Activated CD4-positive, alpha-beta T cell treated with anti-CD3 and anti-CD28 coated beads, Interleukin-10, Interleukin-2, amounts not matched to agents 100 ng/mL and 50 ng/mL, durations not matched to agents 16 hours and 8 hours (primary cell): Measurements from ENCODE around the gene SEC31B.

Experiments
- DNase-seq: peaks from one replicate; pipeline ENCODE4 v3.0.0-alpha.2; 2020

Gene SEC31B

GRCh38 chr10:100496567-100496966 lies 23.1 kb downstream of the SEC31B start:
- DNase-seq = no peak

GRCh38 chr10:100490531-100490930 lies 29.1 kb downstream of the SEC31B start:
- no peak for DNase-seq

- DNase-seq = no peak
Measured at GRCh38 chr10:100489396-100489795, 30.3 kb downstream of the SEC31B start.

- no peak for DNase-seq
Measured at GRCh38 chr10:100487529-100487928, 32.1 kb downstream of the SEC31B start.

- no peak for DNase-seq
Measured at GRCh38 chr10:100485801-100486495, 33.7 kb downstream of the SEC31B start.

GRCh38 chr10:100485366-100485765 lies 34.3 kb downstream of the SEC31B start:
- DNase-seq = no peak

GRCh38 chr10:100483876-100484666 lies 35.6 kb downstream of the SEC31B start:
- no peak for DNase-seq

GRCh38 chr10:100482834-100483185 lies 36.9 kb downstream of the SEC31B start:
- DNase-seq = no peak

GRCh38 chr10:100482181-100482833 lies 37.4 kb downstream of the SEC31B start:
- peak; percentile 75 for DNase-seq

GRCh38 chr10:100481462-100482081 lies 38.1 kb downstream of the SEC31B start:
- DNase-seq = peak; percentile 93

- DNase-seq = no peak
Measured at GRCh38 chr10:100480002-100480401, 39.7 kb downstream of the SEC31B start.

- DNase-seq = no peak
Measured at GRCh38 chr10:100479037-100479436, 40.6 kb downstream of the SEC31B start.

- DNase-seq = no peak
Measured at GRCh38 chr10:100477970-100478369, 41.7 kb downstream of the SEC31B start.

- no peak for DNase-seq
Measured at GRCh38 chr10:100470367-100470766, 49.3 kb downstream of the SEC31B start.

GRCh38 chr10:100469756-100470155 lies 49.9 kb downstream of the SEC31B start:
- DNase-seq = no peak

- no peak for DNase-seq
Measured at GRCh38 chr10:100468978-100469377, 50.7 kb downstream of the SEC31B start.

GRCh38 chr10:100468322-100468721 lies 51.3 kb downstream of the SEC31B start:
- DNase-seq = no peak

GRCh38 chr10:100462709-100463108 lies 57.0 kb downstream of the SEC31B start, which contains the start of gene WNT8B:
TSS of gene WNT8B (plus strand) at chr10:100463009. CDS start at chr10:100463169, 160 bp downstream.
- no peak for DNase-seq

GRCh38 chr10:100448951-100449350 lies 70.7 kb downstream of the SEC31B start:
- DNase-seq = no peak

- DNase-seq = no peak
Measured at GRCh38 chr10:100447663-100448062, 72.0 kb downstream of the SEC31B start.

- DNase-seq = no peak
Measured at GRCh38 chr10:100446130-100446761, 73.4 kb downstream of the SEC31B start.

GRCh38 chr10:100442548-100442947 lies 77.1 kb downstream of the SEC31B start:
- DNase-seq = no peak
